Liver (tissue), 9 donors: ENCODE measurements around the gene LPAR1. TPM values are rescaled to one million over a fixed set of nuclear protein-coding genes. Genes with fewer than 3 reads are reported as not detected.

ENCODE experiments used
- DNase-seq: peaks from one replicate; pipeline ENCODE4 v3.0.0-alpha.2; 2017; ENCODE audit warnings: low spot score
- H3K27ac ChIP-seq, 2 donors: one replicate each; pipeline ENCODE4 v1.7.0; 2013; ENCODE audit warnings: inconsistent platforms in 2 of 2, low read length in 2 of 2, control low read depth in 1 of 2, low read depth in 1 of 2, mild to moderate bottlenecking in 1 of 2
- H3K27me3 ChIP-seq, 4 donors: one replicate each; pipeline versions ENCODE4 v1.6.1 to v1.7.0; 2013; ENCODE audit warnings: low read length in 3 of 4, inconsistent platforms in 1 of 4, mild to moderate bottlenecking in 1 of 4, moderate library complexity in 1 of 4; ENCODE audit not compliant: control insufficient read depth in 4 of 4, insufficient read depth in 4 of 4
- H3K36me3 ChIP-seq, 4 donors: one replicate each; pipeline versions ENCODE4 v1.6.1 to v1.7.0; 2013; ENCODE audit warnings: low read length in 3 of 4, mild to moderate bottlenecking in 3 of 4, low read depth in 1 of 4, moderate library complexity in 1 of 4; ENCODE audit not compliant: control insufficient read depth in 4 of 4, insufficient read depth in 3 of 4
- H3K4me1 ChIP-seq, 4 donors: one replicate each; pipeline versions ENCODE4 v1.6.1 to v1.7.0; 2013; ENCODE audit warnings: low read length in 3 of 4, mild to moderate bottlenecking in 3 of 4, moderate library complexity in 1 of 4; ENCODE audit not compliant: control insufficient read depth in 4 of 4, insufficient read depth in 4 of 4
- H3K4me3 ChIP-seq, 3 donors: one replicate each; pipeline versions ENCODE4 v1.6.1 to v1.7.0; 2013; ENCODE audit warnings: low read length in 3 of 3, control low read depth in 1 of 3, low read depth in 1 of 3, mild to moderate bottlenecking in 1 of 3
- H3K9ac ChIP-seq, 2 donors: one replicate each; pipeline ENCODE4 v1.7.0; 2013; ENCODE audit warnings: low read length in 2 of 2, mild to moderate bottlenecking in 2 of 2, moderate library complexity in 2 of 2, control low read depth in 1 of 2, low read depth in 1 of 2
- H3K9me3 ChIP-seq, 4 donors: one replicate each; pipeline versions ENCODE4 v1.6.1 to v1.7.0; 2013; ENCODE audit warnings: low read length in 3 of 4; ENCODE audit not compliant: control insufficient read depth in 4 of 4
- EGR1 ChIP-seq, 2 donors: IDR thresholded peaks; 2 replicates each; pipeline ENCODE4 v1.6.1; 2016 to 2018; ENCODE audit warnings: antibody characterized with exemption in 2 of 2, low read depth in 2 of 2
- FOXA1 ChIP-seq: IDR thresholded peaks from 2 replicates; pipeline ENCODE4 v1.6.1; 2016; ENCODE audit warnings: antibody characterized with exemption
- GABPA ChIP-seq, 2 donors: IDR thresholded peaks in 1 of 2; conservative IDR thresholded peaks in 1 of 2; 2 replicates each; pipeline ENCODE4 v1.6.1; 2016; ENCODE audit warnings: antibody characterized with exemption in 2 of 2, mild to moderate bottlenecking in 1 of 2, moderate library complexity in 1 of 2
- HNF4A ChIP-seq, 2 donors: conservative IDR thresholded peaks; 2 replicates each; pipeline ENCODE4 v1.6.1; 2016; ENCODE audit warnings: antibody characterized with exemption in 2 of 2, mild to moderate bottlenecking in 2 of 2
- HNF4G ChIP-seq: IDR thresholded peaks from 2 replicates; pipeline ENCODE4 v1.6.1; 2016; ENCODE audit warnings: antibody characterized with exemption
- JUND ChIP-seq, 2 donors: IDR thresholded peaks; 2 replicates each; pipeline ENCODE4 v1.6.1; 2016; ENCODE audit warnings: antibody characterized with exemption in 2 of 2
- NR2F2 ChIP-seq: IDR thresholded peaks from 2 replicates; pipeline ENCODE4 v1.6.1; 2016; ENCODE audit warnings: antibody characterized with exemption
- SP1 ChIP-seq: IDR thresholded peaks from 2 replicates; pipeline ENCODE4 v1.6.1; 2018; ENCODE audit warnings: antibody characterized with exemption, mild to moderate bottlenecking
- YY1 ChIP-seq: IDR thresholded peaks from 2 replicates; pipeline ENCODE4 v1.6.1; 2016; ENCODE audit warnings: antibody characterized with exemption, mild to moderate bottlenecking
- WGBS: extraction: QIAGEN DNeasy Blood & Tissue Kit; methylation state at CpG from one replicate; pipeline ENCODE4 v1.1.7; 2013; 5-methylcytosine and 5-hydroxymethylcytosine counted together
- polyA plus RNA-seq, 2 donors: library from polyadenylated mRNA; stranded (reverse) in 1 of 2; unstranded in 1 of 2; fragments of 200-250 nt in 1 of 2; fragments of >200 nt in 1 of 2; fragmentation: Nextera tagmentation in 1 of 2; extraction: Ambion mirVana in 1 of 2; gene quantifications; one replicate each; pipeline versions ENCODE4 v1.2.1 to v1.2.3, GENCODE V29; 2013 to 2015
- total RNA-seq, 2 donors: library from RNA; depleted of rRNA; stranded (reverse); fragments of >200 nt; gene quantifications; one replicate each; pipeline ENCODE4 v1.2.3, GENCODE V29; 2014
- TF ChIP-seq, protein P1 (sequence below): IDR thresholded peaks from 2 replicates; pipeline ENCODE4 v1.6.1; 2016; ENCODE audit warnings: antibody characterized with exemption
- TF ChIP-seq, protein P2 (sequence below): IDR thresholded peaks from 2 replicates; pipeline ENCODE4 v1.6.1; 2016; ENCODE audit warnings: antibody characterized with exemption
- TF ChIP-seq, protein P3 (sequence below): IDR thresholded peaks from 2 replicates; pipeline ENCODE4 v1.6.1; 2016; ENCODE audit warnings: antibody characterized with exemption
- TF ChIP-seq, protein P4 (sequence below): fragments of 150-350 bp; IDR thresholded peaks from 2 replicates; pipeline ENCODE4 v1.5.1; 2017; ENCODE audit warnings: improper control_type of control experiment, low read depth, low read length; ENCODE audit not compliant: missing input control
- TF ChIP-seq, protein P5 (sequence below): IDR thresholded peaks from 2 replicates; pipeline ENCODE4 v1.6.1; 2016; ENCODE audit warnings: antibody characterized with exemption, mild to moderate bottlenecking
- donor health status: healthy.
- donor health status: healthy.
- donor health status: healthy.
- donor health status: healthy.
- donor health status: healthy.

LPAR1 gene
- total and polyA plus RNA-seq, 4 donors = 0.51 to 3.6 (median 1.1) TPM

DNA sequence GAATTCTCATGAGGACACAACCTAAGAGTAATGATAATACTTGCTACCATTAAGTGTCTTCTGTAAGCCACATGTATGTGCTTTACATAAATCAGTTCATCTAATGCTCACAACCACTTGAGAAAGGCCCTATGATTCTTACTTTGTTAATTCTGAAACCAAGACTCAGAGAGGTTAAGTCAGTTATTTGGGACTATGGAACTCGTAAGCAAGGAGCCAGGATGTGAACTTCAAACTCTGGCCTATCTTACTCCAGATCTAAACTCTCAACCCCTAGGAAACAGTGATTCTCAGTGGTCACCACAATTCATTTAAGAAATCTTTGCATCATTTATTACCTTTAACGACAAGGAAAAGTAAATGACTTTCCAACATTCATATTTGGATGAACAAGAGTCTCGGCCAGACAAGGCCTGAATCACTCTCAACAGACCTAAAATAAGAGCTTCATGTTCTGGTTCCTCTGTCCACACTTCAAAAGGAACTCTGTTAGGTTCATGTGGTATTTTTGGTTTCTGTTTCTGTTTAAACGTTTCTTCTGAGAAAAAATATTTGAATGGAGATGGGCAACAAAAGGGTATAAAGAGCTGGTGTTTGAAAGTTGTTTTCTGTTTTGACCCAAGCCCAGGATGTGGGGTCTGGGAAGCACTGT is 104.8 kb downstream of the LPAR1 start:
- Histone ChIP-seq H3K4me1 (no peaks in the 10 kb centered on the region), H3K27me3 (no peaks in the 10 kb centered on the region), H3K9me3 (no peaks in the 10 kb centered on the region), H3K4me3 (no peak overlapping the region), H3K36me3 (no peaks in the 10 kb centered on the region), H3K27ac (no peak overlapping the region), H3K9ac (no peak overlapping the region)
- WGBS = 71% methylated on average over 4 of the region's 4 CpGs
- no peak for DNase-seq
- TF ChIP-seq, protein P1, sequence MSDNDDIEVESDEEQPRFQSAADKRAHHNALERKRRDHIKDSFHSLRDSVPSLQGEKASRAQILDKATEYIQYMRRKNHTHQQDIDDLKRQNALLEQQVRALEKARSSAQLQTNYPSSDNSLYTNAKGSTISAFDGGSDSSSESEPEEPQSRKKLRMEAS = no peak

DNA sequence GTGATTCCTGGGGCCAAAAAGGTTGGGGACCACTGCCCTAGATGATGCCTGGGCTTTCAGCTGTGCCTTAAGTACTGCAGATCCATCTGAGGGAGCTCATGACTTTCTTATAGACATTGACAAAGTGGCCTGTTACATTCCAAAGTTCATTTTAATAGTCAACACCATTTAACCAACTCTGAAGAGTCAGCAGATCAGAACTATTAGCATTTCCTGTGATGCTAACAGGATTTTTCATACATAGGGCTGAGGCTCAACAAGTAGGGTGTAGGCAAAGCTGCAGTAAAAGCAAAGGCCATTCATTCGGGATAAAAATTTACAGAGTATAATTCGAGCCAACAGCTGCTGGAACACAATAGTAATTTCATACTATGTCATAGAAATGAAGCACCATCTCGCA is 105.4 kb downstream of the LPAR1 start:
- H3K27ac ChIP-seq = no peak overlapping the region
- no peaks in the 10 kb centered on the region for H3K36me3 ChIP-seq
- H3K9me3 ChIP-seq = no peaks in the 10 kb centered on the region
- no peak overlapping the region for H3K4me3 ChIP-seq
- no peaks in the 10 kb centered on the region for H3K27me3 ChIP-seq
- DNase-seq = no peak
- WGBS = 80% methylated on average over 3 of the region's 3 CpGs
- TF ChIP-seq EGR1 (IDR thresholded peaks at IDR 0.05; ENCODE audit: low read depth in 2 of 2) = no peak
- no peak for TF ChIP-seq FOXA1
- TF ChIP-seq, protein P2, sequence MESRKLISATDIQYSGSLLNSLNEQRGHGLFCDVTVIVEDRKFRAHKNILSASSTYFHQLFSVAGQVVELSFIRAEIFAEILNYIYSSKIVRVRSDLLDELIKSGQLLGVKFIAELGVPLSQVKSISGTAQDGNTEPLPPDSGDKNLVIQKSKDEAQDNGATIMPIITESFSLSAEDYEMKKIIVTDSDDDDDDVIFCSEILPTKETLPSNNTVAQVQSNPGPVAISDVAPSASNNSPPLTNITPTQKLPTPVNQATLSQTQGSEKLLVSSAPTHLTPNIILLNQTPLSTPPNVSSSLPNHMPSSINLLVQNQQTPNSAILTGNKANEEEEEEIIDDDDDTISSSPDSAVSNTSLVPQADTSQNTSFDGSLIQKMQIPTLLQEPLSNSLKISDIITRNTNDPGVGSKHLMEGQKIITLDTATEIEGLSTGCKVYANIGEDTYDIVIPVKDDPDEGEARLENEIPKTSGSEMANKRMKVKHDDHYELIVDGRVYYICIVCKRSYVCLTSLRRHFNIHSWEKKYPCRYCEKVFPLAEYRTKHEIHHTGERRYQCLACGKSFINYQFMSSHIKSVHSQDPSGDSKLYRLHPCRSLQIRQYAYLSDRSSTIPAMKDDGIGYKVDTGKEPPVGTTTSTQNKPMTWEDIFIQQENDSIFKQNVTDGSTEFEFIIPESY = no peak
- TF ChIP-seq, protein P3, sequence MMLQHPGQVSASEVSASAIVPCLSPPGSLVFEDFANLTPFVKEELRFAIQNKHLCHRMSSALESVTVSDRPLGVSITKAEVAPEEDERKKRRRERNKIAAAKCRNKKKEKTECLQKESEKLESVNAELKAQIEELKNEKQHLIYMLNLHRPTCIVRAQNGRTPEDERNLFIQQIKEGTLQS = no peak
- TF ChIP-seq YY1 = no peak
- no peak for TF ChIP-seq NR2F2
- TF ChIP-seq HNF4A (conservative IDR thresholded peaks at IDR 0.05) = no peak
- no peak for TF ChIP-seq GABPA (IDR thresholded peaks at IDR 0.05 in 1 of 2, conservative IDR thresholded peaks at IDR 0.05 in 1 of 2)
- no peak for TF ChIP-seq HNF4G
- TF ChIP-seq SP1 = no peak
- TF ChIP-seq, protein P4, sequence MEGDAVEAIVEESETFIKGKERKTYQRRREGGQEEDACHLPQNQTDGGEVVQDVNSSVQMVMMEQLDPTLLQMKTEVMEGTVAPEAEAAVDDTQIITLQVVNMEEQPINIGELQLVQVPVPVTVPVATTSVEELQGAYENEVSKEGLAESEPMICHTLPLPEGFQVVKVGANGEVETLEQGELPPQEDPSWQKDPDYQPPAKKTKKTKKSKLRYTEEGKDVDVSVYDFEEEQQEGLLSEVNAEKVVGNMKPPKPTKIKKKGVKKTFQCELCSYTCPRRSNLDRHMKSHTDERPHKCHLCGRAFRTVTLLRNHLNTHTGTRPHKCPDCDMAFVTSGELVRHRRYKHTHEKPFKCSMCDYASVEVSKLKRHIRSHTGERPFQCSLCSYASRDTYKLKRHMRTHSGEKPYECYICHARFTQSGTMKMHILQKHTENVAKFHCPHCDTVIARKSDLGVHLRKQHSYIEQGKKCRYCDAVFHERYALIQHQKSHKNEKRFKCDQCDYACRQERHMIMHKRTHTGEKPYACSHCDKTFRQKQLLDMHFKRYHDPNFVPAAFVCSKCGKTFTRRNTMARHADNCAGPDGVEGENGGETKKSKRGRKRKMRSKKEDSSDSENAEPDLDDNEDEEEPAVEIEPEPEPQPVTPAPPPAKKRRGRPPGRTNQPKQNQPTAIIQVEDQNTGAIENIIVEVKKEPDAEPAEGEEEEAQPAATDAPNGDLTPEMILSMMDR = no peak
- TF ChIP-seq JUND (IDR thresholded peaks at IDR 0.05) = no peak
- TF ChIP-seq, protein P1 = no peak
- H3K4me1 ChIP-seq = no peaks in the 10 kb centered on the region
- no peak overlapping the region for H3K9ac ChIP-seq

DNA sequence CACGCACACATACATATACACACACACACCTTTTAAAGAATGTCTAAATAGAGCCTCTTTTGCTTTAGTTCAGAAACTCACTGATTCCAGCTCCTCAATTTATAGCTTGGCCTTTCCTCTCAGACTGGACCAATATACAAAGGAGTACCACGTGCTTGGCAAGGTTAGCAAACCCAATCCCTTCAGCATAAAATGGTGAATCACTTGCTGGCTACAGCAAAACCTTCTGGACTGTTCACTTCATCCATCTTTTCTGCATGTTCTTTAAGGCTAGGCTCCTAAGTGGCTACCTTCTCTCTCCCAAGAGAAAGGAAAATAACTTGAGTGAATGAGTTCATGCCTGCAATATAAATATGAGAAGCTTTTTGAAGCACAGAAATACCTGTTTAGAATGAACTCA is 109.7 kb downstream of the LPAR1 start:
- Histone ChIP-seq H3K4me3 (no peak overlapping the region), H3K9ac (no peak overlapping the region), H3K27me3 (no peaks in the 10 kb centered on the region), H3K4me1 (no peaks in the 10 kb centered on the region), H3K27ac (no peak overlapping the region), H3K36me3 (no peaks in the 10 kb centered on the region), H3K9me3 (no peaks in the 10 kb centered on the region)
- TF ChIP-seq EGR1 (IDR thresholded peaks at IDR 0.05; ENCODE audit: low read depth in 2 of 2) (no peak), HNF4A (conservative IDR thresholded peaks at IDR 0.05) (no peak), GABPA (IDR thresholded peaks at IDR 0.05 in 1 of 2, conservative IDR thresholded peaks at IDR 0.05 in 1 of 2) (no peak)
- TF ChIP-seq, protein P1 = no peak
- TF ChIP-seq, protein P5, sequence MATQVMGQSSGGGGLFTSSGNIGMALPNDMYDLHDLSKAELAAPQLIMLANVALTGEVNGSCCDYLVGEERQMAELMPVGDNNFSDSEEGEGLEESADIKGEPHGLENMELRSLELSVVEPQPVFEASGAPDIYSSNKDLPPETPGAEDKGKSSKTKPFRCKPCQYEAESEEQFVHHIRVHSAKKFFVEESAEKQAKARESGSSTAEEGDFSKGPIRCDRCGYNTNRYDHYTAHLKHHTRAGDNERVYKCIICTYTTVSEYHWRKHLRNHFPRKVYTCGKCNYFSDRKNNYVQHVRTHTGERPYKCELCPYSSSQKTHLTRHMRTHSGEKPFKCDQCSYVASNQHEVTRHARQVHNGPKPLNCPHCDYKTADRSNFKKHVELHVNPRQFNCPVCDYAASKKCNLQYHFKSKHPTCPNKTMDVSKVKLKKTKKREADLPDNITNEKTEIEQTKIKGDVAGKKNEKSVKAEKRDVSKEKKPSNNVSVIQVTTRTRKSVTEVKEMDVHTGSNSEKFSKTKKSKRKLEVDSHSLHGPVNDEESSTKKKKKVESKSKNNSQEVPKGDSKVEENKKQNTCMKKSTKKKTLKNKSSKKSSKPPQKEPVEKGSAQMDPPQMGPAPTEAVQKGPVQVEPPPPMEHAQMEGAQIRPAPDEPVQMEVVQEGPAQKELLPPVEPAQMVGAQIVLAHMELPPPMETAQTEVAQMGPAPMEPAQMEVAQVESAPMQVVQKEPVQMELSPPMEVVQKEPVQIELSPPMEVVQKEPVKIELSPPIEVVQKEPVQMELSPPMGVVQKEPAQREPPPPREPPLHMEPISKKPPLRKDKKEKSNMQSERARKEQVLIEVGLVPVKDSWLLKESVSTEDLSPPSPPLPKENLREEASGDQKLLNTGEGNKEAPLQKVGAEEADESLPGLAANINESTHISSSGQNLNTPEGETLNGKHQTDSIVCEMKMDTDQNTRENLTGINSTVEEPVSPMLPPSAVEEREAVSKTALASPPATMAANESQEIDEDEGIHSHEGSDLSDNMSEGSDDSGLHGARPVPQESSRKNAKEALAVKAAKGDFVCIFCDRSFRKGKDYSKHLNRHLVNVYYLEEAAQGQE = no peak
- WGBS = 80% methylated on average over 2 of the region's 2 CpGs
- DNase-seq = no peak
